ENCODE measurements around the gene GPR50.

DNA sequence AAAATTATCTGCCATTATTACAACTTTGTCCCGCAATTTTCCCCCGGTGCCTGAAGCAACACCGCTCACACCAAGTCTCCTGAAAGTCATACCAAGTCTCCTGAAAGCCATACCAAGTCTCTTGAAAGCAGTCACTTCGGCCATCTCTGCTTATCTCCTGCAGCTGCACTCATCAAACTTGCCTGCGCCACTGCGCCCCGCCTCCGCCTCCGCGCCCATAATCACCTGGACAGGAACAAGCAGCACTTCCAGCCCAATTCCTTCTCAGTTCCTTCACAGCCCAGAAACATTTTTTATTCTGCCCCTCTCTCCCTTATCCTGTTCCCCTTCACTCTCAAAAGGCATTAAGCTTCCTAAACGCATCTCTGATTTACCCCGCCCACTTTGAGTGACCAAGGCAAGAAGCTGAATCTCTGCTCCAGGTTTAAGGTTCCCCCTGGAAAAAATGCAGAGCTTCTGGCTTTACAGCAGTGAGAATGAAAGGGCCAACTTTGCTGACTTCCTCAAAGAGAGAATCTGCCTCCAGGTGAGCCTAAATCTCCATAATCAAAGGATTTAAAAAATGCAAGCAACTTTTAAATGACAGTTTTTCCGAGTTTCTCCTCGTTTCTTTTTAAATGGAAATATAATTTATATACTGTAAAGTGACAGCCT is 7.7 kb downstream of the GPR50 start:
- TF ChIP-seq, protein P1, sequence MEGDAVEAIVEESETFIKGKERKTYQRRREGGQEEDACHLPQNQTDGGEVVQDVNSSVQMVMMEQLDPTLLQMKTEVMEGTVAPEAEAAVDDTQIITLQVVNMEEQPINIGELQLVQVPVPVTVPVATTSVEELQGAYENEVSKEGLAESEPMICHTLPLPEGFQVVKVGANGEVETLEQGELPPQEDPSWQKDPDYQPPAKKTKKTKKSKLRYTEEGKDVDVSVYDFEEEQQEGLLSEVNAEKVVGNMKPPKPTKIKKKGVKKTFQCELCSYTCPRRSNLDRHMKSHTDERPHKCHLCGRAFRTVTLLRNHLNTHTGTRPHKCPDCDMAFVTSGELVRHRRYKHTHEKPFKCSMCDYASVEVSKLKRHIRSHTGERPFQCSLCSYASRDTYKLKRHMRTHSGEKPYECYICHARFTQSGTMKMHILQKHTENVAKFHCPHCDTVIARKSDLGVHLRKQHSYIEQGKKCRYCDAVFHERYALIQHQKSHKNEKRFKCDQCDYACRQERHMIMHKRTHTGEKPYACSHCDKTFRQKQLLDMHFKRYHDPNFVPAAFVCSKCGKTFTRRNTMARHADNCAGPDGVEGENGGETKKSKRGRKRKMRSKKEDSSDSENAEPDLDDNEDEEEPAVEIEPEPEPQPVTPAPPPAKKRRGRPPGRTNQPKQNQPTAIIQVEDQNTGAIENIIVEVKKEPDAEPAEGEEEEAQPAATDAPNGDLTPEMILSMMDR (IDR thresholded peaks at IDR 0.05; ENCODE audit: low read depth, low read length) = no peak
- TF ChIP-seq EZH2phosphoT487 (IDR thresholded peaks at IDR 0.05; ENCODE audit: low read depth) = no peak
